HUES64 (cell line): Measurements from ENCODE around the gene GPBP1.
"Not testable (repeated sequence)": the region's sequence is repeated elsewhere in the genome, so short reads cannot be mapped to it uniquely, and the experiment has no call there.

Source experiments
- H3K27ac ChIP-seq: 2 replicates; pipeline ENCODE4 v1.7.0; 2013; ENCODE audit warnings: low read depth, low read length, inconsistent platforms
- H3K27me3 ChIP-seq: 2 replicates; pipeline ENCODE4 v1.6.1; 2013; ENCODE audit warnings: mild to moderate bottlenecking, low read length; ENCODE audit not compliant: insufficient read depth
- H3K36me3 ChIP-seq: 2 replicates; pipeline ENCODE4 v1.6.1; 2013; ENCODE audit warnings: mild to moderate bottlenecking, low read length; ENCODE audit not compliant: insufficient read depth
- H3K4me1 ChIP-seq: 2 replicates; pipeline ENCODE4 v1.6.1; 2013; ENCODE audit warnings: mild to moderate bottlenecking, low read length, moderate library complexity; ENCODE audit not compliant: insufficient read depth
- H3K4me3 ChIP-seq: 2 replicates; pipeline ENCODE4 v1.5.1; 2013; ENCODE audit warnings: mild to moderate bottlenecking, low read length, moderate library complexity
- H3K9ac ChIP-seq: 2 replicates; pipeline ENCODE4 v1.6.1; 2013; ENCODE audit warnings: mild to moderate bottlenecking, low read depth, low read length
- H3K9me3 ChIP-seq: 2 replicates; pipeline ENCODE4 v1.6.1; 2013; ENCODE audit warnings: low read depth, low read length; ENCODE audit not compliant: insufficient read depth
- WGBS: fragments of 150-250, 120-280 bp; methylation state at CpG from one replicate; pipeline ENCODE4 v1.1.7; 2013; ENCODE audit warnings: missing lambda C conversion rate; 5-methylcytosine and 5-hydroxymethylcytosine counted together

GPBP1 gene

GRCh38 chr5:57247765-57248164 lies 73.9 kb downstream of the GPBP1 start:
- WGBS: 93% methylated on average over 2 of the region's 2 CpGs
- H3K4me1 ChIP-seq: no peaks in the 10 kb centered on the region
- H3K27ac ChIP-seq: no peak overlapping the region
- H3K27me3 ChIP-seq: no peaks in the 10 kb centered on the region
- peaks cover 76% of the 10 kb centered on the region for H3K36me3 ChIP-seq
- H3K4me3 ChIP-seq: no peak overlapping the region
- H3K9ac ChIP-seq: no peak overlapping the region
- H3K9me3 ChIP-seq: no peaks in the 10 kb centered on the region

- no peaks in the 10 kb centered on the region for H3K27me3 ChIP-seq
- no peaks in the 10 kb centered on the region for H3K9me3 ChIP-seq
- no peak overlapping the region for H3K9ac ChIP-seq
- H3K4me1 ChIP-seq: no peaks in the 10 kb centered on the region
- no peak overlapping the region for H3K4me3 ChIP-seq
- H3K27ac ChIP-seq: no peak overlapping the region
- 98% methylated on average over 5 of the region's 8 CpGs for WGBS
- peaks cover 85% of the 10 kb centered on the region for H3K36me3 ChIP-seq
These were observed 75.5 kb downstream of the GPBP1 start for GRCh38 chr5:57249265-57249874.

GRCh38 chr5:57258052-57258451 lies 84.2 kb downstream of the GPBP1 start:
- WGBS: 94% methylated on average over 4 of the region's 4 CpGs
- peaks cover 93% of the 10 kb centered on the region for H3K36me3 ChIP-seq
- no peaks in the 10 kb centered on the region for H3K4me1 ChIP-seq

GRCh38 chr5:57258943-57259342 lies 85.1 kb downstream of the GPBP1 start:
- peaks cover 93% of the 10 kb centered on the region for H3K36me3 ChIP-seq
- WGBS: 86% methylated on average over 1 of the region's 1 CpG

More at GRCh38 chr5:57258052-57258451, 84.2 kb downstream of the GPBP1 start:
- Histone ChIP-seq H3K4me3 (no peak overlapping the region), H3K27me3 (no peaks in the 10 kb centered on the region), H3K9ac (no peak overlapping the region), H3K9me3 (no peaks in the 10 kb centered on the region), H3K27ac (no peak overlapping the region)

GRCh38 chr5:57259704-57260103 lies 85.8 kb downstream of the GPBP1 start:
- no peak overlapping the region for H3K9ac ChIP-seq
- H3K36me3 ChIP-seq: peaks cover 95% of the 10 kb centered on the region

More at GRCh38 chr5:57258943-57259342, 85.1 kb downstream of the GPBP1 start:
- Histone ChIP-seq H3K9me3 (no peaks in the 10 kb centered on the region), H3K27me3 (no peaks in the 10 kb centered on the region), H3K4me3 (no peak overlapping the region), H3K9ac (no peak overlapping the region), H3K27ac (no peak overlapping the region), H3K4me1 (no peaks in the 10 kb centered on the region)

GRCh38 chr5:57262541-57262940 lies 88.7 kb downstream of the GPBP1 start:
- H3K4me1 ChIP-seq: no peaks in the 10 kb centered on the region
- H3K9ac ChIP-seq: no peak overlapping the region
- 86% methylated on average over 3 of the region's 3 CpGs for WGBS
- H3K27me3 ChIP-seq: no peaks in the 10 kb centered on the region
- no peaks in the 10 kb centered on the region for H3K9me3 ChIP-seq
- no peak overlapping the region for H3K4me3 ChIP-seq
- H3K27ac ChIP-seq: no peak overlapping the region
- H3K36me3 ChIP-seq: peaks cover 68% of the 10 kb centered on the region

More at GRCh38 chr5:57259704-57260103, 85.8 kb downstream of the GPBP1 start:
- Histone ChIP-seq H3K9me3 (no peaks in the 10 kb centered on the region), H3K4me3 (no peak overlapping the region), H3K27ac (no peak overlapping the region), H3K4me1 (no peaks in the 10 kb centered on the region), H3K27me3 (no peaks in the 10 kb centered on the region)

GRCh38 chr5:57267805-57268204 lies 93.9 kb downstream of the GPBP1 start:
- no peak overlapping the region for H3K27ac ChIP-seq

GRCh38 chr5:57276353-57276752 lies 102.5 kb downstream of the GPBP1 start:
- H3K27ac ChIP-seq: no peak overlapping the region
- H3K4me3 ChIP-seq: no peak overlapping the region
- H3K9me3 ChIP-seq: no peaks in the 10 kb centered on the region
- H3K4me1 ChIP-seq: no peaks in the 10 kb centered on the region
- no peak overlapping the region for H3K9ac ChIP-seq
- H3K36me3 ChIP-seq: no peaks in the 10 kb centered on the region
- no peaks in the 10 kb centered on the region for H3K27me3 ChIP-seq
- 78% methylated on average over 3 of the region's 5 CpGs for WGBS

More at GRCh38 chr5:57267805-57268204, 93.9 kb downstream of the GPBP1 start:
- peaks cover 16% of the 10 kb centered on the region for H3K36me3 ChIP-seq
- no peak overlapping the region for H3K9ac ChIP-seq
- no peaks in the 10 kb centered on the region for H3K27me3 ChIP-seq
- H3K4me1 ChIP-seq: no peaks in the 10 kb centered on the region
- WGBS: 94% methylated on average over 2 of the region's 2 CpGs
- H3K9me3 ChIP-seq: no peaks in the 10 kb centered on the region
- no peak overlapping the region for H3K4me3 ChIP-seq

GRCh38 chr5:57277085-57277484 lies 103.2 kb downstream of the GPBP1 start:
- 95% methylated on average over 1 of the region's 1 CpG for WGBS
- Histone ChIP-seq H3K9ac (no peak overlapping the region), H3K4me3 (no peak overlapping the region), H3K9me3 (no peaks in the 10 kb centered on the region), H3K4me1 (no peaks in the 10 kb centered on the region), H3K36me3 (no peaks in the 10 kb centered on the region), H3K27ac (no peak overlapping the region), H3K27me3 (no peaks in the 10 kb centered on the region)

GRCh38 chr5:57280853-57281252 lies 107.0 kb downstream of the GPBP1 start:
- no peak overlapping the region for H3K9ac ChIP-seq
- no peaks in the 10 kb centered on the region for H3K27me3 ChIP-seq
- no peak overlapping the region for H3K27ac ChIP-seq
- H3K9me3 ChIP-seq: no peaks in the 10 kb centered on the region
- no peak overlapping the region for H3K4me3 ChIP-seq
- no peaks in the 10 kb centered on the region for H3K36me3 ChIP-seq
- H3K4me1 ChIP-seq: no peaks in the 10 kb centered on the region
- 78% methylated on average over 2 of the region's 2 CpGs for WGBS

GRCh38 chr5:57285084-57285483 lies 111.2 kb downstream of the GPBP1 start:
- H3K4me3 ChIP-seq, H3K27me3 ChIP-seq, H3K36me3 ChIP-seq, H3K9me3 ChIP-seq, H3K27ac ChIP-seq, H3K9ac ChIP-seq, H3K4me1 ChIP-seq: not testable (repeated sequence)
- 98% methylated on average over 5 of the region's 5 CpGs for WGBS

GRCh38 chr5:57291894-57292293 lies 118.0 kb downstream of the GPBP1 start:
- peaks cover 5% of the 10 kb centered on the region for H3K4me1 ChIP-seq
- no peaks in the 10 kb centered on the region for H3K27me3 ChIP-seq
- WGBS: 99% methylated on average over 4 of the region's 4 CpGs
- H3K9me3 ChIP-seq: no peaks in the 10 kb centered on the region
- H3K36me3 ChIP-seq: no peaks in the 10 kb centered on the region
- H3K27ac ChIP-seq: no peak overlapping the region
- no peak overlapping the region for H3K9ac ChIP-seq
- H3K4me3 ChIP-seq: no peak overlapping the region
